Breast epithelium (tissue), 4 donors: ENCODE results near the gene SRSF8. TPM values are rescaled to one million over a fixed set of nuclear protein-coding genes. Genes with fewer than 3 reads are reported as not detected.

Experiments used
- DNase-seq, 2 donors: peaks; one replicate each; pipeline ENCODE4 v3.0.0-alpha.2; 2019; ENCODE audit warnings: low spot score in 2 of 2
- H3K27ac ChIP-seq, 2 donors: fragments of 200-600 bp; sonication (generic) in 1 of 2; one replicate each; pipeline ENCODE4 v1.5.1; 2016 to 2019; ENCODE audit warnings: mild to moderate bottlenecking in 1 of 2
- H3K27me3 ChIP-seq, 2 donors: fragments of 200-600 bp; sonication (generic) in 1 of 2; one replicate each; pipeline versions ENCODE4 v1.5.1 to v1.6.0; 2017 to 2019; ENCODE audit warnings: control low read depth in 1 of 2, mild to moderate bottlenecking in 1 of 2
- H3K36me3 ChIP-seq: fragments of 200-600 bp; one replicate; pipeline ENCODE4 v1.5.1; 2019
- H3K4me1 ChIP-seq, 2 donors: fragments of 200-600 bp; sonication (generic); one replicate each; pipeline ENCODE4 v1.5.1; 2016 to 2019; ENCODE audit warnings: control low read depth in 1 of 2
- H3K4me3 ChIP-seq, 3 donors: fragments of 200-600 bp; sonication (generic); 1 replicate in 2 of 3; 2 replicates in 1 of 3; pipeline ENCODE4 v1.5.1; 2016 to 2019; ENCODE audit warnings: mild to moderate bottlenecking in 3 of 3, moderate library complexity in 2 of 3
- H3K9me3 ChIP-seq, 2 donors: fragments of 200-600 bp; sonication (generic) in 1 of 2; one replicate each; pipeline ENCODE4 v1.5.1; 2016 to 2019; ENCODE audit warnings: control low read depth in 1 of 2
- POLR2A ChIP-seq: fragments of 450-650 bp; IDR thresholded peaks from one replicate; pipeline ENCODE4 v1.6.1; 2016; ENCODE audit warnings: antibody characterized with exemption, mild to moderate bottlenecking, moderate library complexity
- POLR2AphosphoS5 ChIP-seq, 3 donors: sonication (generic); formaldehyde crosslinking; IDR thresholded peaks; one replicate each; pipeline ENCODE4 v1.6.1; 2017; ENCODE audit warnings: antibody characterized with exemption in 3 of 3
- intact Hi-C: fragments of 100-400 bp; cut with DNase I; formaldehyde crosslinking; loops from one replicate; pipeline ENCODE4 v1.15.1; 2023; ENCODE audit warnings: low total_unique reads
- total RNA-seq, 3 donors: library from RNA; depleted of rRNA; stranded (reverse); fragments of >200 nt; gene quantifications; one replicate each; pipeline ENCODE4 v1.1.0, GENCODE V29; 2016
- TF ChIP-seq, protein P1 (sequence below), 3 donors: fragments of 450-650 bp; IDR thresholded peaks; one replicate each; pipeline ENCODE4 v1.5.1; 2016 to 2017; ENCODE audit warnings: antibody characterized with exemption in 3 of 3, mild to moderate bottlenecking in 3 of 3, moderate library complexity in 3 of 3

Gene SRSF8
- total RNA-seq, 3 donors from 2014 or later, result 35.4 to 52.4 (median 36.1) TPM

DNA sequence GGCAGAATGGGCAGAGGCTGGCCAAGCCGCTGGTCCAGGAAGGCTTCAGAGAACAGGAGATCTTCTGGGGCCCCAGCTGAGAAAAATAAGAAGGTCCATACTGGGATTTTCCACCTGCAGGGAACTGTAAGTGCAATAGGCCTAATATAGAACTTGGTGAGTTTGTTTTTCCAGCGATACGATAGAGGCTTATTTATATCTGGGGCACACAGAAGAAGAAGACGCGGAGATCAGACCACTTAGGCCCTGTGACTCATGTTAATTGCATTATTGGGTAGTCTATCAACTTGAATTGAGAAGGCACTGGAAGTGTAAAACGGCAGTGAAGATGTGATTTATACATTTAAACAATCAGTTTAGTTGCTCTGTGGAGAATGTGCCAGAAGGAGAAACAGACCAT is 7.7 kb upstream of the SRSF8 start:
- intact Hi-C loops, result no loop called here
- no peak for TF ChIP-seq POLR2A
- TF ChIP-seq, protein P1, sequence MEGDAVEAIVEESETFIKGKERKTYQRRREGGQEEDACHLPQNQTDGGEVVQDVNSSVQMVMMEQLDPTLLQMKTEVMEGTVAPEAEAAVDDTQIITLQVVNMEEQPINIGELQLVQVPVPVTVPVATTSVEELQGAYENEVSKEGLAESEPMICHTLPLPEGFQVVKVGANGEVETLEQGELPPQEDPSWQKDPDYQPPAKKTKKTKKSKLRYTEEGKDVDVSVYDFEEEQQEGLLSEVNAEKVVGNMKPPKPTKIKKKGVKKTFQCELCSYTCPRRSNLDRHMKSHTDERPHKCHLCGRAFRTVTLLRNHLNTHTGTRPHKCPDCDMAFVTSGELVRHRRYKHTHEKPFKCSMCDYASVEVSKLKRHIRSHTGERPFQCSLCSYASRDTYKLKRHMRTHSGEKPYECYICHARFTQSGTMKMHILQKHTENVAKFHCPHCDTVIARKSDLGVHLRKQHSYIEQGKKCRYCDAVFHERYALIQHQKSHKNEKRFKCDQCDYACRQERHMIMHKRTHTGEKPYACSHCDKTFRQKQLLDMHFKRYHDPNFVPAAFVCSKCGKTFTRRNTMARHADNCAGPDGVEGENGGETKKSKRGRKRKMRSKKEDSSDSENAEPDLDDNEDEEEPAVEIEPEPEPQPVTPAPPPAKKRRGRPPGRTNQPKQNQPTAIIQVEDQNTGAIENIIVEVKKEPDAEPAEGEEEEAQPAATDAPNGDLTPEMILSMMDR (IDR thresholded peaks at IDR 0.05), result no peak
- TF ChIP-seq POLR2AphosphoS5 (IDR thresholded peaks at IDR 0.05), result no peak
- DNase-seq, result no peak

DNA sequence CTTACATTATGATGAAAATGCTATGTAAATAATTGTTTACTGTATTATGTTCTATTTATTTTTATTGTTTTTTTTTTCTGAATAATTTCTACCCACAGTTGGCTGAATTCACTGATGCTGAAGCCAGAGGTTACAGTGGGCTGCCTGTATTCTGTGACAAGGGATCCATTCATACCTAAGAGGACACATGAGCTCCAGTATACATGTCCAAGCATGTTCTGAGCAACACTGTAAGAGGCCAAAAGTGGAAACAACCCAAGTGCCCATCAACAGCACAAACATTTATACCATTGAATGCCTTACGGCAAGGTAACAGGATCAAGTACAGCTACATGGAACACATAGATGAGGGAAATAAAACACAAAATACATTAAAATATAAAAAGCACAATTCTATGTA is 1.4 kb upstream of the SRSF8 start:
- DNase-seq, result peak in 1 of 2 donors; percentile 39
- no peak overlapping the region for H3K4me3 ChIP-seq
- peaks cover 0 to 3% of the 10 kb centered on the region in 2 donors for H3K4me1 ChIP-seq
- H3K27me3 ChIP-seq, result no peaks in the 10 kb centered on the region
- intact Hi-C loops, result no loop called here
- no peak overlapping the region for H3K27ac ChIP-seq
- TF ChIP-seq, protein P1 (IDR thresholded peaks at IDR 0.05), result no peak
- TF ChIP-seq POLR2A (no peak), POLR2AphosphoS5 (IDR thresholded peaks at IDR 0.05) (no peak)
- H3K36me3 ChIP-seq, result no peaks in the 10 kb centered on the region
- no peaks in the 10 kb centered on the region for H3K9me3 ChIP-seq

More for the DNA sequence above, 7.7 kb upstream of the SRSF8 start:
- Histone ChIP-seq H3K4me3 (no peak overlapping the region), H3K36me3 (no peaks in the 10 kb centered on the region), H3K9me3 (no peaks in the 10 kb centered on the region), H3K4me1 (no peaks in the 10 kb centered on the region), H3K27ac (no peak overlapping the region), H3K27me3 (peaks cover 0 to 2% of the 10 kb centered on the region in 2 donors)

DNA sequence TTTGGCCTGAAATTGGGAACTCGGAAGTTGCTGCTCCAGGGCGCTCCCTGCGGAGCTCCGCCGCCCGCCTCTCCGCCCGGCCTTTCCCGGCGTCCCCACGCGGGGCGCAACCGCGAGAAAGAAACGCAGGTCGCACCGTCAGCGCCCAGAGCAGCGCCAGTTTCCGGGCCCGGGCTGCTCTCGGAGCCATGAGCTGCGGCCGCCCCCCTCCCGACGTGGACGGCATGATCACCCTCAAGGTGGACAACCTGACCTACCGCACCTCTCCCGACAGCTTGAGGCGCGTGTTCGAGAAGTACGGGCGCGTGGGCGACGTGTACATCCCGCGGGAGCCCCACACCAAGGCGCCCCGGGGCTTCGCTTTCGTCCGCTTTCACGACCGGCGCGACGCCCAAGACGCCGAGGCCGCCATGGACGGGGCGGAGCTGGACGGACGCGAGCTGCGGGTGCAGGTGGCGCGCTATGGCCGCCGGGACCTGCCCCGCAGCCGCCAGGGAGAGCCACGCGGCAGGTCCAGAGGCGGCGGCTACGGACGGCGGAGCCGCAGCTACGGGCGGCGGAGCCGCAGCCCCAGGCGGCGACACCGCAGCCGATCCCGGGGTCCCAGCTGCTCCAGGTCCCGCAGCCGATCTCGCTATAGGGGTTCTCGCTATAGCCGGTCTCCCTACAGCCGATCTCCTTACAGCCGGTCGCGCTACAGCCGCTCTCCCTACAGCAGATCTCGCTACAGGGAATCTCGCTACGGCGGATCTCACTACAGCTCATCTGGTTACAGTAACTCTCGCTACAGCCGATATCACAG is 521 bp downstream of the SRSF8 start:
- no peaks in the 10 kb centered on the region for H3K9me3 ChIP-seq

DNA sequence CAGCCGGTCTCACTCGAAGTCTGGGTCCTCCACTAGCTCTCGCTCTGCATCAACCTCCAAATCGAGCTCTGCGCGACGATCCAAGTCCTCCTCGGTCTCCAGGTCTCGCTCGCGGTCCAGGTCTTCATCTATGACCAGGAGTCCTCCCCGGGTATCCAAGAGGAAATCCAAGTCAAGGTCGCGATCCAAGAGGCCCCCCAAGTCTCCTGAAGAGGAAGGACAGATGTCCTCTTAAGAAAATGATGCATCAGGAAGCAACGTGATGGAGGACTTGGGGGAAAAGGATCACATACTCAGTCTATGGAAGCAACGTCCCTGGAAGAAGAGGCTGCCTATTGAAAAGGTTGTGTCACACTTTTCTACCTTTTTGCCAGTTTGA is 1.1 kb downstream of the SRSF8 start:
- TF ChIP-seq POLR2AphosphoS5 (IDR thresholded peaks at IDR 0.05), result peak in 1 of 3 donors; percentile 40
- TF ChIP-seq, protein P1 (IDR thresholded peaks at IDR 0.05), result no peak
- Histone ChIP-seq H3K4me3 (peak overlapping the region; percentile 88 to 92 (median 89)), H3K4me1 (peaks cover 0 to 3% of the 10 kb centered on the region in 2 donors), H3K27ac (peak overlapping the region; percentile 98 to 99), H3K9me3 (no peaks in the 10 kb centered on the region), H3K27me3 (no peaks in the 10 kb centered on the region), H3K36me3 (no peaks in the 10 kb centered on the region)
- peak in 1 of 2 donors; percentile 42 for DNase-seq
- intact Hi-C loops, result loop anchor here (2.0 kb wide), 1 partner anchor 83 kb away; no protein-coding TSS in a partner anchor

More for the DNA sequence above, 521 bp downstream of the SRSF8 start:
- Histone ChIP-seq H3K4me3 (peak overlapping the region; percentile 88 to 92 (median 89)), H3K27ac (peak overlapping the region; percentile 98 to 99), H3K27me3 (no peaks in the 10 kb centered on the region), H3K4me1 (peaks cover 0 to 3% of the 10 kb centered on the region in 2 donors), H3K36me3 (no peaks in the 10 kb centered on the region)
- intact Hi-C loops, result no loop called here
- TF ChIP-seq, protein P1 (IDR thresholded peaks at IDR 0.05), result peak; percentile 25 to 69 (median 68)
- TF ChIP-seq POLR2AphosphoS5 (IDR thresholded peaks at IDR 0.05), result peak; percentile 74 to 79 (median 78)
- TF ChIP-seq POLR2A, result peak; percentile 63
- DNase-seq, result peak; percentile 78 to 88

DNA sequence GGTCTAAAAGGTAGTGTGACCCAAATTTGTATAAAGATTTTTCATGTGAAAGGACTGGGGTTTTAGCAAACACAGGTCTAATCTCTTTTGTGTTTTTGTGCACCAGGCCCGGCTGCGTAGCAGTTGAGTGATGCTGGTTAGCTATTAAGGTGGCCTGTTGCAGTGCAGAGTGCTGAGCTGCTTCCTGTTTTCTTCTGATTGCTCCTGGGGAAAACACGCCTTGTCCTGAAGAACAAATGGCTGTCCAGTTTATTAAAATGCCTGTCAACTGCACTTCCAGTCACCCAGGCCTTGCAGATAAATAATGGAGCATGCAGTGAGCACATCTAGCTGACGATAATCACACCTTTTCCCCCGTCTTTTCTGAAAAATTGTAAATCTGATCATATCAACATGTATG is 1.8 kb downstream of the SRSF8 start:
- peak; percentile 78 to 88 for DNase-seq
- H3K27ac ChIP-seq, result peak overlapping the region; percentile 98 to 99
- TF ChIP-seq POLR2AphosphoS5 (IDR thresholded peaks at IDR 0.05) (peak; percentile 67 to 91 (median 86)), POLR2A (peak; percentile 91)
- TF ChIP-seq, protein P1 (IDR thresholded peaks at IDR 0.05), result no peak
- peaks cover 0 to 3% of the 10 kb centered on the region in 2 donors for H3K4me1 ChIP-seq
- no peaks in the 10 kb centered on the region for H3K27me3 ChIP-seq
- no peaks in the 10 kb centered on the region for H3K36me3 ChIP-seq
- H3K4me3 ChIP-seq, result peak overlapping the region; percentile 88 to 92 (median 89)
- intact Hi-C loops, result loop anchor here (2.0 kb wide), 1 partner anchor 82 kb away; no protein-coding TSS in a partner anchor
- no peaks in the 10 kb centered on the region for H3K9me3 ChIP-seq
